K562 (cell line): ENCODE measurements around the gene SEC14L1. TPM values are rescaled to one million over a fixed set of nuclear protein-coding genes. Genes with fewer than 3 reads are reported as not detected.

Experiments
- BDP1 ChIP-seq: IDR thresholded peaks from 3 replicates; pipeline ENCODE4 v1.6.1; 2011; ENCODE audit not compliant: insufficient read length, insufficient read depth
- KLF13 ChIP-seq: fragments of 450-650 bp; IDR thresholded peaks from 2 replicates; pipeline ENCODE4 v1.6.1; 2016; ENCODE audit warnings: missing genetic modification characterization, low read depth, mild to moderate bottlenecking, missing compliant biosample characterization, moderate library complexity, borderline replicate concordance
- MEIS2 ChIP-seq: fragments of 450-650 bp; IDR thresholded peaks from 2 replicates; pipeline ENCODE4 v1.6.1; 2014; ENCODE audit warnings: mild to moderate bottlenecking; ENCODE audit not compliant: partially characterized antibody
- SIN3A ChIP-seq, 2 experiments: fragments of 150-350 bp in 1 of 2; IDR thresholded peaks; 2 replicates each; pipeline ENCODE4 v1.6.1; 2011 to 2016; ENCODE audit warnings: borderline replicate concordance in 2 of 2, low read depth in 2 of 2, low read length in 2 of 2, mild to moderate bottlenecking in 2 of 2, moderate library complexity in 2 of 2; ENCODE audit not compliant: control insufficient read depth in 1 of 2
- TEAD1 ChIP-seq, 2 experiments: fragments of 450-650 bp in 1 of 2; sonication (generic) in 1 of 2; formaldehyde crosslinking; IDR thresholded peaks; 2 replicates each; pipeline versions ENCODE4 v1.4.0 to v1.8.0; 2020 to 2022; ENCODE audit warnings: mild to moderate bottlenecking in 2 of 2, missing genetic modification reagents in 1 of 2
- polyA plus RNA-seq, 8 experiments: library from polyadenylated mRNA; depleted of rRNA in 4 of 8; stranded (reverse) in 5 of 8; unstranded in 3 of 8; fragments of >200 nt; fragmentation: Nextera tagmentation in 2 of 8; fragmentation: Illumina TruSeq in 1 of 8; extraction: Ambion mirVana in 2 of 8; extraction: Trizol in 1 of 8; gene quantifications; 2 replicates each; pipeline versions ENCODE4 v1.2.1 to v1.2.3, GENCODE V29; 2011 to 2014; ENCODE audit warnings: inconsistent platforms in 1 of 8, missing spikeins in 1 of 8
- total RNA-seq, 7 experiments: library from RNA; depleted of rRNA in 6 of 7; stranded (reverse); fragments of >200 nt in 6 of 7; fragmentation: Illumina TruSeq in 2 of 7; extraction: Trizol in 2 of 7; gene quantifications; 2 replicates each; pipeline versions ENCODE4 v1.2.1 to v1.2.3, GENCODE V29; 2011 to 2021; ENCODE audit warnings: low replicate concordance in 1 of 7
- TF ChIP-seq, protein P1 (sequence below): fragments of 250-450 bp; sonication (Bioruptor Pico); IDR thresholded peaks from 2 replicates; pipeline ENCODE4 v1.5.0; 2021
- TF ChIP-seq, protein P2 (sequence below): fragments of 450-650 bp; IDR thresholded peaks from 2 replicates; pipeline ENCODE4 v1.6.1; 2016

The SEC14L1 gene
- total and polyA plus RNA-seq, 9 of the 15 experiments (the other 6 are each of a cell fraction or from before 2014, with no cell fraction given) = 3.1 to 39.7 (median 15.2) TPM

DNA sequence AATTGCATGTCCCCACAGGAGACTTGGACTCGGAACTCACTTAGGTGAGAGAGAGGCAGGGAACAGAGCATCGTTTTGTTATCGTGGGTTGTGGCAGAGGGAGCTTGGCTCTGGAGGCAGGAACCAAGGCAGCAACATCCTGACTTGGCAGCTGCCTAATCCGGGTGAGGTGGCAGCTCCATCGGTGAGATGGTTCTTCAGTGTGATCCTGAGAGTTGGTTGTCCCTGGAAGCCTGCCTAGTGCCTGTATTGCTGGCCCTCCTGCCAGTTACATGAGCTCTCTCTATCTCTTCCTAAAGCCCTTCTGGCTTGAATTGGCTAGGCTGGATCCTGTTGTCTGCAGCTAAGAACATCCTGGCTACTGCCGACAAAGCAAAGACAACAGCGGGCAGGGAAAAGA is 19.9 kb upstream of the SEC14L1 start (continued):
- TF ChIP-seq MEIS2 (no peak), BDP1 (no peak), SIN3A (IDR thresholded peaks at IDR 0.05; ENCODE audit: borderline replicate concordance in 2 of 2, control insufficient read depth in 1 of 2, low read depth in 2 of 2, low read length in 2 of 2) (no peak), TEAD1 (CRISPR knock-in tag; IDR thresholded peaks at IDR 0.05) (no peak), KLF13 (no peak)
- TF ChIP-seq, protein P1, sequence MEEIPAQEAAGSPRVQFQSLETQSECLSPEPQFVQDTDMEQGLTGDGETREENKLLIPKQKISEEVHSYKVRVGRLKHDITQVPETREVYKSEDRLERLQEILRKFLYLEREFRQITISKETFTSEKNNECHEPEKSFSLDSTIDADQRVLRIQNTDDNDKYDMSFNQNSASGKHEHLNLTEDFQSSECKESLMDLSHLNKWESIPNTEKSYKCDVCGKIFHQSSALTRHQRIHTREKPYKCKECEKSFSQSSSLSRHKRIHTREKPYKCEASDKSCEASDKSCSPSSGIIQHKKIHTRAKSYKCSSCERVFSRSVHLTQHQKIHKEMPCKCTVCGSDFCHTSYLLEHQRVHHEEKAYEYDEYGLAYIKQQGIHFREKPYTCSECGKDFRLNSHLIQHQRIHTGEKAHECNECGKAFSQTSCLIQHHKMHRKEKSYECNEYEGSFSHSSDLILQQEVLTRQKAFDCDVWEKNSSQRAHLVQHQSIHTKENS (CRISPR knock-in tag) = no peak
- TF ChIP-seq, protein P2, sequence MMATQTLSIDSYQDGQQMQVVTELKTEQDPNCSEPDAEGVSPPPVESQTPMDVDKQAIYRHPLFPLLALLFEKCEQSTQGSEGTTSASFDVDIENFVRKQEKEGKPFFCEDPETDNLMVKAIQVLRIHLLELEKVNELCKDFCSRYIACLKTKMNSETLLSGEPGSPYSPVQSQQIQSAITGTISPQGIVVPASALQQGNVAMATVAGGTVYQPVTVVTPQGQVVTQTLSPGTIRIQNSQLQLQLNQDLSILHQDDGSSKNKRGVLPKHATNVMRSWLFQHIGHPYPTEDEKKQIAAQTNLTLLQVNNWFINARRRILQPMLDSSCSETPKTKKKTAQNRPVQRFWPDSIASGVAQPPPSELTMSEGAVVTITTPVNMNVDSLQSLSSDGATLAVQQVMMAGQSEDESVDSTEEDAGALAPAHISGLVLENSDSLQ = no peak
